ENCODE results near the gene CACNG5.

DNA sequence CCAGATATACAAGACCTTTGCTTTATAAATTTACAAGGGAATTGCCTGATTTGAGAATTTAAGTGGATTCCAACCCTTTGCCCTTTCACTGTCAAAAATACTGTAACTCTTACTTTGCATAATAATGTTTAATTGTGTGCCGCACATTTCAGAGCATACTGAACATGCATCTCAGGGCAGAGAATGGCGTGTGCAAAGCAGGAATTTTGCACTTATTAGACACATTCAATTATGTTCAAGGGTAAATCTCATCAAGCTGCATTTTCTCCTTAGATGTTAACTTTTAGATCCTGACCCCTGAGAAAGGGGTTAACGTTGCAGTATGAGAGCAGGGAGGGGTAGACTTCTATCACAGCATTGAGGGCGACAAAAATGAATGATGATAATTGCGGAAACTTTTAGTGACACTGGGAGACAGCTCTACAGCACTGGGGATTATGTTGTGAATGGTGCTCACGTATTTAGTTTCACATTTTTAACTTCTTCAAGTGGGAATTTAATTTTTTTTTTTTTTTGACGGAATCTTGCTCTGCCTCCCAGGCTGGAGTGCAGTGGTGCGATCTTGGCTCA lies 75.0 kb downstream of the CACNG5 start:
- TF ChIP-seq, protein P1, sequence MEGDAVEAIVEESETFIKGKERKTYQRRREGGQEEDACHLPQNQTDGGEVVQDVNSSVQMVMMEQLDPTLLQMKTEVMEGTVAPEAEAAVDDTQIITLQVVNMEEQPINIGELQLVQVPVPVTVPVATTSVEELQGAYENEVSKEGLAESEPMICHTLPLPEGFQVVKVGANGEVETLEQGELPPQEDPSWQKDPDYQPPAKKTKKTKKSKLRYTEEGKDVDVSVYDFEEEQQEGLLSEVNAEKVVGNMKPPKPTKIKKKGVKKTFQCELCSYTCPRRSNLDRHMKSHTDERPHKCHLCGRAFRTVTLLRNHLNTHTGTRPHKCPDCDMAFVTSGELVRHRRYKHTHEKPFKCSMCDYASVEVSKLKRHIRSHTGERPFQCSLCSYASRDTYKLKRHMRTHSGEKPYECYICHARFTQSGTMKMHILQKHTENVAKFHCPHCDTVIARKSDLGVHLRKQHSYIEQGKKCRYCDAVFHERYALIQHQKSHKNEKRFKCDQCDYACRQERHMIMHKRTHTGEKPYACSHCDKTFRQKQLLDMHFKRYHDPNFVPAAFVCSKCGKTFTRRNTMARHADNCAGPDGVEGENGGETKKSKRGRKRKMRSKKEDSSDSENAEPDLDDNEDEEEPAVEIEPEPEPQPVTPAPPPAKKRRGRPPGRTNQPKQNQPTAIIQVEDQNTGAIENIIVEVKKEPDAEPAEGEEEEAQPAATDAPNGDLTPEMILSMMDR (IDR thresholded peaks at IDR 0.05) = no peak
- no peak for TF ChIP-seq POLR2A (IDR thresholded peaks at IDR 0.05)

Measured in gastroesophageal sphincter (tissue), 3 donors.